CD4-positive, alpha-beta T cell treated with Interleukin-4 for 4 hours (primary cell): ENCODE results near the gene SEPHS1.
"Not testable (repeated sequence)": the region's sequence is repeated elsewhere in the genome, so short reads cannot be mapped to it uniquely, and the experiment has no call there.

Experiments used
- DNase-seq: peaks from one replicate; pipeline ENCODE4 v3.0.0-alpha.2; 2020

Gene SEPHS1

GRCh38 chr10:13348216-13349017, at the start of gene SEPHS1:
TSS of gene SEPHS1 (minus strand) at chr10:13348293. CDS start at chr10:13344950, 3,343 bp downstream.
- peak; percentile 84 for DNase-seq

GRCh38 chr10:13397052-13397451, 49.0 kb upstream of the SEPHS1 start:
- DNase-seq: no peak

- no peak for DNase-seq
These were observed 48.3 kb upstream of the SEPHS1 start for GRCh38 chr10:13396369-13396768.

- DNase-seq: no peak
These were observed 47.4 kb upstream of the SEPHS1 start for GRCh38 chr10:13395540-13395939.

- no peak for DNase-seq
These were observed 45.5 kb upstream of the SEPHS1 start for GRCh38 chr10:13393640-13394039.

- no peak for DNase-seq
These were observed 44.6 kb upstream of the SEPHS1 start for GRCh38 chr10:13392701-13393100.

- no peak for DNase-seq
These were observed 42.8 kb upstream of the SEPHS1 start for GRCh38 chr10:13390604-13391522.

GRCh38 chr10:13388478-13389230, 40.6 kb upstream of the SEPHS1 start:
- DNase-seq: no peak

- DNase-seq: no peak
These were observed 37.9 kb upstream of the SEPHS1 start for GRCh38 chr10:13386021-13386420.

- DNase-seq: no peak
These were observed 35.3 kb upstream of the SEPHS1 start for GRCh38 chr10:13383399-13383761.

GRCh38 chr10:13382703-13383398, 34.8 kb upstream of the SEPHS1 start:
- DNase-seq: no peak

- DNase-seq: not testable (repeated sequence)
These were observed 31.0 kb upstream of the SEPHS1 start for GRCh38 chr10:13379061-13379460.

- no peak for DNase-seq
These were observed 28.7 kb upstream of the SEPHS1 start for GRCh38 chr10:13376746-13377145.

GRCh38 chr10:13376297-13376696, 28.2 kb upstream of the SEPHS1 start:
- no peak for DNase-seq

GRCh38 chr10:13375791-13376190, 27.7 kb upstream of the SEPHS1 start:
- no peak for DNase-seq

GRCh38 chr10:13373644-13374043, 25.6 kb upstream of the SEPHS1 start:
- no peak for DNase-seq

GRCh38 chr10:13372524-13372923, 24.4 kb upstream of the SEPHS1 start:
- no peak for DNase-seq

- peak; percentile 77 for DNase-seq
These were observed 23.9 kb upstream of the SEPHS1 start for GRCh38 chr10:13371897-13372470.

GRCh38 chr10:13366891-13367290, 18.8 kb upstream of the SEPHS1 start:
- no peak for DNase-seq

- DNase-seq: no peak
These were observed 17.7 kb upstream of the SEPHS1 start for GRCh38 chr10:13365831-13366230.

- no peak for DNase-seq
These were observed 17.1 kb upstream of the SEPHS1 start for GRCh38 chr10:13365243-13365642.

- no peak for DNase-seq
These were observed 12.5 kb upstream of the SEPHS1 start for GRCh38 chr10:13360587-13360986.
